Transverse colon (tissue), 4 donors: ENCODE results near the gene PIP5K1B. TPM values are rescaled to one million over a fixed set of nuclear protein-coding genes. Genes with fewer than 3 reads are reported as not detected.

Experiments
- DNase-seq: peaks from one replicate; pipeline ENCODE4 v3.0.0-alpha.2; 2019
- H3K27ac ChIP-seq, 4 donors: fragments of 200-600 bp; sonication (generic); 2 replicates each; pipeline ENCODE4 v1.5.1; 2016 to 2018; ENCODE audit warnings: inconsistent platforms in 4 of 4
- H3K27me3 ChIP-seq: fragments of 200-600 bp; sonication (generic); 2 replicates; pipeline ENCODE4 v1.5.1; 2017; ENCODE audit warnings: inconsistent platforms
- H3K36me3 ChIP-seq, 4 donors: fragments of 200-600 bp; sonication (generic); 2 replicates each; pipeline ENCODE4 v1.5.1; 2017 to 2019; ENCODE audit warnings: inconsistent platforms in 4 of 4
- H3K4me1 ChIP-seq, 4 donors: fragments of 200-600 bp; sonication (generic); 2 replicates each; pipeline ENCODE4 v1.5.1; 2017 to 2020; ENCODE audit warnings: inconsistent platforms in 4 of 4
- H3K4me3 ChIP-seq, 4 donors: fragments of 200-600 bp; sonication (generic); 1 replicate in 1 of 4; 2 replicates in 3 of 4; pipeline versions ENCODE4 v1.5.1 to v1.6.1; 2017 to 2019; ENCODE audit warnings: inconsistent platforms in 4 of 4
- H3K9me3 ChIP-seq, 2 donors: fragments of 200-600 bp; sonication (generic); 2 replicates each; pipeline ENCODE4 v1.5.1; 2017 to 2019; ENCODE audit warnings: inconsistent platforms in 2 of 2
- EP300 ChIP-seq: sonication (generic); formaldehyde crosslinking; IDR thresholded peaks from one replicate; pipeline ENCODE4 v1.6.1; 2017; ENCODE audit warnings: antibody characterized with exemption, low read depth
- POLR2A ChIP-seq: fragments of 450-650 bp; IDR thresholded peaks from one replicate; pipeline ENCODE4 v1.6.1; 2016; ENCODE audit warnings: antibody characterized with exemption, mild to moderate bottlenecking, moderate library complexity
- POLR2AphosphoS5 ChIP-seq, 3 donors: sonication (generic); formaldehyde crosslinking; IDR thresholded peaks; one replicate each; pipeline ENCODE4 v1.6.1; 2016; ENCODE audit warnings: antibody characterized with exemption in 3 of 3
- WGBS, 2 donors: methylation state at CpG; one replicate each; pipeline ENCODE4 v1.1.5; 2018; ENCODE audit warnings: low coverage in 1 of 2; 5-methylcytosine and 5-hydroxymethylcytosine counted together
- in situ Hi-C, 4 donors: fragments of 200-750 bp; cut with MboI; loops; one replicate each; pipeline versions ENCODE4 v1.15.0 to v1.15.1; 2017; ENCODE audit warnings: low sequenced_read_pairs in 3 of 4, low pct_ligation_motif_present in 1 of 4, low pct_unique_long_range_greater_than_20kb in 1 of 4
- intact Hi-C: fragments of 100-400 bp; cut with DNase I; formaldehyde crosslinking; loops from one replicate; pipeline ENCODE4 v1.15.1; 2023; ENCODE audit warnings: low total_unique reads
- small RNA-seq, 4 donors: library from RNA; depleted of rRNA; stranded (forward); fragments of <200 nt; gene quantifications; one replicate each; pipeline ENCODE3, GENCODE V24; 2016
- total RNA-seq, 4 donors: library from RNA; depleted of rRNA; stranded (reverse); fragments of >200 nt; gene quantifications; one replicate each; pipeline ENCODE4 v1.1.0, GENCODE V29; 2016
- TF ChIP-seq, protein P1 (sequence below), 5 experiments: fragments of 200-600 bp in 3 of 5; fragments of 450-650 bp in 2 of 5; sonication (generic) in 3 of 5; IDR thresholded peaks; 1 replicate in 2 of 5; 2 replicates in 3 of 5; pipeline ENCODE4 v1.5.1; 2016 to 2017; ENCODE audit warnings: antibody characterized with exemption in 5 of 5, inconsistent platforms in 3 of 5, mild to moderate bottlenecking in 2 of 5, moderate library complexity in 1 of 5

PIP5K1B gene
- total RNA-seq, 4 donors from 2014 or later = 45.6 to 104 (median 76.0) TPM

GRCh38 chr9:69056191-69056815, 351.3 kb downstream of the PIP5K1B start:
- no peaks in the 10 kb centered on the region for H3K27me3 ChIP-seq
- no peaks in the 10 kb centered on the region for H3K9me3 ChIP-seq
- H3K4me1 ChIP-seq = peaks cover 0 to 5% (median 0%) of the 10 kb centered on the region in 4 donors
- H3K27ac ChIP-seq = no peak overlapping the region
- in situ Hi-C loops = loop anchor here (10.0 to 25.0 kb wide), 2 partner anchors 131 to 138 kb away; no protein-coding TSS in a partner anchor
- 89 to 93% methylated on average over 1 to 4 of the region's 4 CpGs for WGBS, 2 donors
- TF ChIP-seq POLR2A (no peak), EP300 (no peak), POLR2AphosphoS5 (IDR thresholded peaks at IDR 0.05) (no peak)
- TF ChIP-seq, protein P1, sequence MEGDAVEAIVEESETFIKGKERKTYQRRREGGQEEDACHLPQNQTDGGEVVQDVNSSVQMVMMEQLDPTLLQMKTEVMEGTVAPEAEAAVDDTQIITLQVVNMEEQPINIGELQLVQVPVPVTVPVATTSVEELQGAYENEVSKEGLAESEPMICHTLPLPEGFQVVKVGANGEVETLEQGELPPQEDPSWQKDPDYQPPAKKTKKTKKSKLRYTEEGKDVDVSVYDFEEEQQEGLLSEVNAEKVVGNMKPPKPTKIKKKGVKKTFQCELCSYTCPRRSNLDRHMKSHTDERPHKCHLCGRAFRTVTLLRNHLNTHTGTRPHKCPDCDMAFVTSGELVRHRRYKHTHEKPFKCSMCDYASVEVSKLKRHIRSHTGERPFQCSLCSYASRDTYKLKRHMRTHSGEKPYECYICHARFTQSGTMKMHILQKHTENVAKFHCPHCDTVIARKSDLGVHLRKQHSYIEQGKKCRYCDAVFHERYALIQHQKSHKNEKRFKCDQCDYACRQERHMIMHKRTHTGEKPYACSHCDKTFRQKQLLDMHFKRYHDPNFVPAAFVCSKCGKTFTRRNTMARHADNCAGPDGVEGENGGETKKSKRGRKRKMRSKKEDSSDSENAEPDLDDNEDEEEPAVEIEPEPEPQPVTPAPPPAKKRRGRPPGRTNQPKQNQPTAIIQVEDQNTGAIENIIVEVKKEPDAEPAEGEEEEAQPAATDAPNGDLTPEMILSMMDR (IDR thresholded peaks at IDR 0.05) = no peak
- no peak for DNase-seq
- H3K36me3 ChIP-seq = no peaks in the 10 kb centered on the region
- intact Hi-C loops = no loop called here
- H3K4me3 ChIP-seq = no peak overlapping the region

- Histone ChIP-seq H3K36me3 (no peaks in the 10 kb centered on the region), H3K4me1 (peaks cover 0 to 5% (median 0%) of the 10 kb centered on the region in 4 donors), H3K27ac (no peak overlapping the region), H3K4me3 (no peak overlapping the region), H3K9me3 (no peaks in the 10 kb centered on the region), H3K27me3 (no peaks in the 10 kb centered on the region)
- 96% methylated on average over 2 of the region's 2 CpGs; no CpG with 5 or more reads in 1 of the 2 donors for WGBS, 2 donors
- TF ChIP-seq POLR2AphosphoS5 (IDR thresholded peaks at IDR 0.05) (no peak), EP300 (no peak), POLR2A (no peak)
- TF ChIP-seq, protein P1 (IDR thresholded peaks at IDR 0.05) = no peak
- intact Hi-C loops (no loop called here), in situ Hi-C loops (loop anchor here (10.0 to 25.0 kb wide), 2 partner anchors 129 to 137 kb away; no protein-coding TSS in a partner anchor)
- DNase-seq = no peak
Observed at GRCh38 chr9:69058101-69058500, 353.1 kb downstream of the PIP5K1B start.

Small RNA genes within 50 kb of the gene (small RNA-seq; reads per million reads assigned to genes)
- 0 reads per million in 4 donors for gene RNU6-820P

Other genes starting within 250 kb of the PIP5K1B start
- 1 to 10 TPM in 1 of 4 donors, under 1 TPM in 1, not detected in 2; 0.48 to 2.3 TPM for gene TMEM252, start 164.4 kb upstream of the PIP5K1B start, total RNA-seq